ENCODE data around the gene PIK3C2G. TPM values are rescaled to one million over a fixed set of nuclear protein-coding genes. Genes with fewer than 3 reads are reported as not detected.
"Not testable (repeated sequence)": the region's sequence is repeated elsewhere in the genome, so short reads cannot be mapped to it uniquely, and the experiment has no call there.

PIK3C2G gene
- total and polyA plus RNA-seq, 4 donors, result 0.11 to 4.8 (median 0.74) TPM; not detected in 1

DNA sequence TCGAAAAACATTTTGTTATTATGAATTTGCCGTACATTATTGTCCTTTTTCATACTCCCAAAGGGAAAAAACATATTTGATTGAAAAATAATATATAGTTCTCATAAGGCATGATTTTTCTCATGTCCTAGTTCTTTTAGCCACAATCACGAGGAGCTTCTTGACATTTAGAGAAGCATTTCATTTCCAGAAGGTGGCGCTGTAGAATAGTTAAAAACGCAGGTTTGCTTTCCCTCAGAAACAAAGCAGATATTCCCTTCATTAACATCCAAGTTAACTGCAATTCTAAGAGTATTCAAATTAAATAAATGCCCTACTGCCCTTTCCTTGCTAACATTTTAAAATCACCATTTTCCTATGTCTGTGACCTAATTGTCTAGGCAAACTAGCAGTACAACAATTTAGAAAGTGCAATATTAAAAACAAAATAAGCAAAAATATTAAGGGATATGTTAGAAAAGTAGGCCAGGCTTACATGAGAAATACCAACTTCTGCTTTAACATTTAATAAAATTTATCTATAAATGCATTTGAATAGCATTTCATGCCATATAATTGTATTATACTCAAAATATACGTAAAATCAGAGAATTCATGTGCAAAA lies 10.9 kb upstream of the PIK3C2G start:
- no peaks in the 10 kb centered on the region for H3K27me3 ChIP-seq (ENCODE audit: control insufficient read depth in 3 of 3, insufficient read depth in 3 of 3, low read length in 2 of 3)
- H3K27ac ChIP-seq (ENCODE audit: low read depth in 1 of 2, low read length in 1 of 2), result no peak overlapping the region
- H3K4me1 ChIP-seq (ENCODE audit: control insufficient read depth in 5 of 5, insufficient read depth in 5 of 5, low read length in 5 of 5), result no peaks in the 10 kb centered on the region
- H3K4me3 ChIP-seq, result no peak overlapping the region
- no peaks in the 10 kb centered on the region for H3K36me3 ChIP-seq (ENCODE audit: control insufficient read depth in 4 of 4, insufficient read depth in 4 of 4, low read length in 4 of 4)
- TF ChIP-seq, protein P1, sequence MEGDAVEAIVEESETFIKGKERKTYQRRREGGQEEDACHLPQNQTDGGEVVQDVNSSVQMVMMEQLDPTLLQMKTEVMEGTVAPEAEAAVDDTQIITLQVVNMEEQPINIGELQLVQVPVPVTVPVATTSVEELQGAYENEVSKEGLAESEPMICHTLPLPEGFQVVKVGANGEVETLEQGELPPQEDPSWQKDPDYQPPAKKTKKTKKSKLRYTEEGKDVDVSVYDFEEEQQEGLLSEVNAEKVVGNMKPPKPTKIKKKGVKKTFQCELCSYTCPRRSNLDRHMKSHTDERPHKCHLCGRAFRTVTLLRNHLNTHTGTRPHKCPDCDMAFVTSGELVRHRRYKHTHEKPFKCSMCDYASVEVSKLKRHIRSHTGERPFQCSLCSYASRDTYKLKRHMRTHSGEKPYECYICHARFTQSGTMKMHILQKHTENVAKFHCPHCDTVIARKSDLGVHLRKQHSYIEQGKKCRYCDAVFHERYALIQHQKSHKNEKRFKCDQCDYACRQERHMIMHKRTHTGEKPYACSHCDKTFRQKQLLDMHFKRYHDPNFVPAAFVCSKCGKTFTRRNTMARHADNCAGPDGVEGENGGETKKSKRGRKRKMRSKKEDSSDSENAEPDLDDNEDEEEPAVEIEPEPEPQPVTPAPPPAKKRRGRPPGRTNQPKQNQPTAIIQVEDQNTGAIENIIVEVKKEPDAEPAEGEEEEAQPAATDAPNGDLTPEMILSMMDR (IDR thresholded peaks at IDR 0.05; ENCODE audit: control extremely low read depth, extremely low read depth), result peak; percentile 24
- no peak overlapping the region for H3K9ac ChIP-seq (ENCODE audit: insufficient read depth in 1 of 2, low read length in 2 of 2)
- DNase-seq, result peak; percentile 33 to 90 (median 84)
- 21% methylated on average over 6 of the region's 6 CpGs for WGBS, 2 donors
- H3K9me3 ChIP-seq (ENCODE audit: control insufficient read depth in 4 of 4, insufficient read depth in 3 of 4, low read length in 3 of 4), result no peaks in the 10 kb centered on the region
- ATAC-seq (ENCODE audit: insufficient read depth, low FRiP score), result no peak

DNA sequence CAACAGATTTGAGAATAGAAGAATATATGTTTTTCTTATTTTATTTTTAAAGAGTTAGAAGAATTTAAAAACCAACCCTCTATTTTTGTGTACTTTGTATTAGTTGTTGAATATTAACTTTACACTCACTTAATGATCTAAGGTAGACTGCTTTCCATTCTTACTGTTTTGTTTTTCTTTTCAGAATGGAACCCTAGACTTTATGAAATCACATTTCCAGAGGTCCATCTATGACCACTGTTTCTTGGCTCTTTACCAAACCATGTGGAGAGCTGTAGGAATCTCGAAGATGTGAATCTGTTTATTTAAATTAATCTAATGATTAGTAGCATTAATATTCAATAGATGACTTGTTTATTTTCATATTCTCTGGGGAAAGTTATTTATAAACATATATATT lies 7.2 kb upstream of the PIK3C2G start:
- TF ChIP-seq, protein P1 (IDR thresholded peaks at IDR 0.05; ENCODE audit: control extremely low read depth, extremely low read depth), result no peak
- no peak for ATAC-seq (ENCODE audit: insufficient read depth, low FRiP score)
- Histone ChIP-seq H3K36me3 (ENCODE audit: control insufficient read depth in 4 of 4, insufficient read depth in 4 of 4, low read length in 4 of 4) (no peaks in the 10 kb centered on the region), H3K27me3 (ENCODE audit: control insufficient read depth in 3 of 3, insufficient read depth in 3 of 3, low read length in 2 of 3) (no peaks in the 10 kb centered on the region), H3K9me3 (ENCODE audit: control insufficient read depth in 4 of 4, insufficient read depth in 3 of 4, low read length in 3 of 4) (no peaks in the 10 kb centered on the region), H3K9ac (ENCODE audit: insufficient read depth in 1 of 2, low read length in 2 of 2) (no peak overlapping the region), H3K4me3 (no peak overlapping the region), H3K4me1 (ENCODE audit: control insufficient read depth in 5 of 5, insufficient read depth in 5 of 5, low read length in 5 of 5) (no peaks in the 10 kb centered on the region), H3K27ac (ENCODE audit: low read depth in 1 of 2, low read length in 1 of 2) (no peak overlapping the region)
- DNase-seq, result no peak
- 54 to 74% methylated on average over 1 of the region's 1 CpG for WGBS, 2 donors

DNA sequence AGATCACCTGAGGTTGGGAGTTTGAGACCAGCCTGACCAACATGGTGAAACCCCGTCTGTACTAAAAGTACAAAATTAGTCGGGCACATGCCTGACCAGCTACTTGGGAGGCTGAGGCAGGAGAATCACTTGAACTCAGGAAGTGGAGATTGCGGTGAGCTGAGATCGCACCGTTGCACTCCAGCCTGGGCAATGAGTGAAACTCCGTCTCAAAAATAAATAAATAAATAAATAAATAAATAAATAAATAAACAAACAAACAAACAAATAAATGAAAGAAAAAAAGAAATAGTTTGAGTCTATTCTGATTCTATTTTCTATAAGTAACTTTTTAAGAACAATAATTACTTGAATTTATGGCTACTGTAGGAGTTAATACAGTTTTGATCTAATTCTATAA lies 6.3 kb upstream of the PIK3C2G start:
- not testable (repeated sequence) for H3K27me3 ChIP-seq (ENCODE audit: control insufficient read depth in 3 of 3, insufficient read depth in 3 of 3, low read length in 2 of 3); H3K4me3 ChIP-seq; H3K4me1 ChIP-seq (ENCODE audit: control insufficient read depth in 5 of 5, insufficient read depth in 5 of 5, low read length in 5 of 5); ATAC-seq (ENCODE audit: insufficient read depth, low FRiP score); H3K9ac ChIP-seq (ENCODE audit: insufficient read depth in 1 of 2, low read length in 2 of 2); H3K36me3 ChIP-seq (ENCODE audit: control insufficient read depth in 4 of 4, insufficient read depth in 4 of 4, low read length in 4 of 4); DNase-seq; H3K27ac ChIP-seq (ENCODE audit: low read depth in 1 of 2, low read length in 1 of 2); H3K9me3 ChIP-seq (ENCODE audit: control insufficient read depth in 4 of 4, insufficient read depth in 3 of 4, low read length in 3 of 4)
- WGBS, 2 donors, result 77 to 95% methylated on average over 6 of the region's 6 CpGs

DNA sequence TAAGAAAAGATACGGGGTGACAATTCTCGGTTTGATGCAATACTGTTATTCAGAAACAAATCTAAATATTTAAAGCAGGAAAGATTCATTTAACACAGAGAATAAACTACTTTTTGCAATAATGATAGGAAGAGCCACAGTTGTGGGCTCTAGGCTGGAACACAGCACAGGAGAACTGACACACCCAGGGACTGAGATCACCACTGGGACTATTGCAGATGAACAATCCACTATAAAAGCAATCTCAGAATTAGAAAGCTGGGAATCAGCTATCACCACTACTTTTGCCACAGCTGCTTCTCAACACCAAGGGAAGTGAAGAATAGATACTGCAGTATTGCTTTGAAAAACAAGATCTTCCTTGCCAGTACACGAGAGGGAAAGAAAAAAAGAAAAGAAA lies 4.1 kb upstream of the PIK3C2G start:
- H3K36me3 ChIP-seq (ENCODE audit: control insufficient read depth in 4 of 4, insufficient read depth in 4 of 4, low read length in 4 of 4), result no peaks in the 10 kb centered on the region
- no peaks in the 10 kb centered on the region for H3K27me3 ChIP-seq (ENCODE audit: control insufficient read depth in 3 of 3, insufficient read depth in 3 of 3, low read length in 2 of 3)
- TF ChIP-seq, protein P1 (IDR thresholded peaks at IDR 0.05; ENCODE audit: control extremely low read depth, extremely low read depth), result no peak
- H3K9me3 ChIP-seq (ENCODE audit: control insufficient read depth in 4 of 4, insufficient read depth in 3 of 4, low read length in 3 of 4), result no peaks in the 10 kb centered on the region
- no peak overlapping the region for H3K4me3 ChIP-seq
- H3K9ac ChIP-seq (ENCODE audit: insufficient read depth in 1 of 2, low read length in 2 of 2), result no peak overlapping the region
- WGBS, 2 donors, result 86 to 89% methylated on average over 3 of the region's 3 CpGs
- H3K4me1 ChIP-seq (ENCODE audit: control insufficient read depth in 5 of 5, insufficient read depth in 5 of 5, low read length in 5 of 5), result no peaks in the 10 kb centered on the region
- H3K27ac ChIP-seq (ENCODE audit: low read depth in 1 of 2, low read length in 1 of 2), result no peak overlapping the region
- DNase-seq, result no peak
- ATAC-seq (ENCODE audit: insufficient read depth, low FRiP score), result no peak

Measured in lung (tissue), 12 donors.